ENCODE data around the gene IPP.

IPP gene

GRCh38 chr1:45750298-45751038, at the start of gene IPP:
Gene IPP, minus strand, starts transcription at chr1:45750653. Its CDS starts 4,242 bp downstream, at chr1:45746411.
- CTCF ChIA-PET = no interaction called here
- DNase-seq (ENCODE audit: extremely low spot score) = peak; percentile 98
- POLR2A ChIA-PET = interaction anchor here (0.6 to 2.0 kb wide), 4 partner anchors 51 to 382 kb away, joined by 4 to 6 read pairs (median 4); partner anchors contain the start of genes GPBP1L1 and PIK3R3
- TF ChIP-seq ELF4 (IDR thresholded peaks at IDR 0.05) (peak; percentile 27; the same call in 1 of the 2 replicates), FOXM1 (IDR thresholded peaks at IDR 0.05; ENCODE audit: borderline replicate concordance) (no peak), L3MBTL2 (conservative IDR thresholded peaks at IDR 0.05) (peak; percentile 32; the same call in 1 of the 2 replicates), PKNOX1 (IDR thresholded peaks at IDR 0.05) (peak; percentile 69; the same call in 1 of the 2 replicates)

- TF ChIP-seq ZNF384 (IDR thresholded peaks at IDR 0.05) (no peak), SUZ12 (IDR thresholded peaks at IDR 0.05) (no peak), FOXM1 (IDR thresholded peaks at IDR 0.05; ENCODE audit: borderline replicate concordance) (no peak), SP1 (IDR thresholded peaks at IDR 0.05) (no peak), ARNT (IDR thresholded peaks at IDR 0.05) (no peak), FOXK2 (IDR thresholded peaks at IDR 0.05) (no peak), ELF4 (IDR thresholded peaks at IDR 0.05) (no peak), TARDBP (IDR thresholded peaks at IDR 0.05) (no peak), PKNOX1 (IDR thresholded peaks at IDR 0.05) (no peak), HDGF (IDR thresholded peaks at IDR 0.05; ENCODE audit: borderline replicate concordance) (no peak), LEF1 (IDR thresholded peaks at IDR 0.05; ENCODE audit: borderline replicate concordance) (no peak), L3MBTL2 (conservative IDR thresholded peaks at IDR 0.05) (no peak), FOXA1 (IDR thresholded peaks at IDR 0.05) (no peak)
- CTCF ChIA-PET = no interaction called here
- no peak for DNase-seq (ENCODE audit: extremely low spot score)
- POLR2A ChIA-PET = no interaction called here
These were observed 46.5 kb upstream of the IPP start for GRCh38 chr1:45796946-45797345.

- ChIA-PET POLR2A (no interaction called here), CTCF (interaction anchor here (0.6 kb wide), 1 partner anchor 82 kb away, joined by 3 read pairs; no protein-coding TSS in a partner anchor)
- TF ChIP-seq HDGF (IDR thresholded peaks at IDR 0.05; ENCODE audit: borderline replicate concordance) = no peak
- TF ChIP-seq SUZ12 (IDR thresholded peaks at IDR 0.05) = no peak
- TF ChIP-seq SP1 (IDR thresholded peaks at IDR 0.05) = no peak
- TF ChIP-seq BHLHE40 (IDR thresholded peaks at IDR 0.05; ENCODE audit: borderline replicate concordance) = no peak
- TF ChIP-seq FOXA1 (IDR thresholded peaks at IDR 0.05) = no peak
- TF ChIP-seq ELF4 (IDR thresholded peaks at IDR 0.05) = no peak
- no peak for TF ChIP-seq TARDBP (IDR thresholded peaks at IDR 0.05)
- no peak for TF ChIP-seq ZNF384 (IDR thresholded peaks at IDR 0.05)
- no peak for TF ChIP-seq L3MBTL2 (conservative IDR thresholded peaks at IDR 0.05)
- TF ChIP-seq ARNT (IDR thresholded peaks at IDR 0.05) = no peak
- no peak for TF ChIP-seq LEF1 (IDR thresholded peaks at IDR 0.05; ENCODE audit: borderline replicate concordance)
- no peak for TF ChIP-seq CTBP1 (IDR thresholded peaks at IDR 0.05; ENCODE audit: borderline replicate concordance)
- no peak for TF ChIP-seq FOXM1 (IDR thresholded peaks at IDR 0.05; ENCODE audit: borderline replicate concordance)
- no peak for TF ChIP-seq PKNOX1 (IDR thresholded peaks at IDR 0.05)
- TF ChIP-seq FOXK2 (IDR thresholded peaks at IDR 0.05) = no peak
- no peak for TF ChIP-seq NFRKB (IDR thresholded peaks at IDR 0.05)
- no peak for DNase-seq (ENCODE audit: extremely low spot score)
These were observed 45.9 kb upstream of the IPP start for GRCh38 chr1:45796381-45796780.

- ChIA-PET CTCF (no interaction called here), POLR2A (no interaction called here)
- no peak for DNase-seq (ENCODE audit: extremely low spot score)
- TF ChIP-seq L3MBTL2 (conservative IDR thresholded peaks at IDR 0.05) = no peak
- peak; percentile 50; the same call in 1 of the 2 replicates for TF ChIP-seq PKNOX1 (IDR thresholded peaks at IDR 0.05)
- TF ChIP-seq FOXK2 (IDR thresholded peaks at IDR 0.05) = no peak
- TF ChIP-seq FOXM1 (IDR thresholded peaks at IDR 0.05; ENCODE audit: borderline replicate concordance) = no peak
These were observed 43.6 kb upstream of the IPP start for GRCh38 chr1:45793942-45794604.

GRCh38 chr1:45792744-45793143, 42.3 kb upstream of the IPP start:
- ChIA-PET CTCF (interaction anchor here (0.6 kb wide), 1 partner anchor 10 kb away, joined by 3 read pairs; no protein-coding TSS in a partner anchor), POLR2A (no interaction called here)
- no peak for TF ChIP-seq NFRKB (IDR thresholded peaks at IDR 0.05)
- no peak for TF ChIP-seq CTBP1 (IDR thresholded peaks at IDR 0.05; ENCODE audit: borderline replicate concordance)
- no peak for TF ChIP-seq FOXM1 (IDR thresholded peaks at IDR 0.05; ENCODE audit: borderline replicate concordance)
- TF ChIP-seq ELF4 (IDR thresholded peaks at IDR 0.05) = no peak
- TF ChIP-seq SP1 (IDR thresholded peaks at IDR 0.05) = no peak
- no peak for TF ChIP-seq BHLHE40 (IDR thresholded peaks at IDR 0.05; ENCODE audit: borderline replicate concordance)
- no peak for TF ChIP-seq ZNF384 (IDR thresholded peaks at IDR 0.05)
- no peak for TF ChIP-seq HDGF (IDR thresholded peaks at IDR 0.05; ENCODE audit: borderline replicate concordance)
- TF ChIP-seq SUZ12 (IDR thresholded peaks at IDR 0.05) = no peak
- TF ChIP-seq FOXK2 (IDR thresholded peaks at IDR 0.05) = no peak
- DNase-seq (ENCODE audit: extremely low spot score) = no peak

All from HEK293T (cell line).